CD1c-positive myeloid dendritic cell (primary cell): ENCODE data around the gene ST6GALNAC6.

Experiments used
- DNase-seq: peaks from one replicate; pipeline ENCODE4 v3.0.0-alpha.2; 2016; ENCODE audit errors: extremely low spot score

ST6GALNAC6 gene

GRCh38 chr9:127899128-127899943 lies at the start of gene ST6GALNAC6:
TSS of gene ST6GALNAC6 (minus strand) at chr9:127899603. CDS start at chr9:127897981, 1,622 bp downstream.
- DNase-seq: peak; percentile 84

GRCh38 chr9:127947841-127948710 lies 48.7 kb upstream of the ST6GALNAC6 start:
- DNase-seq: no peak

- DNase-seq: no peak
Measured at GRCh38 chr9:127946728-127947127, 47.3 kb upstream of the ST6GALNAC6 start.

- no peak for DNase-seq
Measured at GRCh38 chr9:127945942-127946341, 46.5 kb upstream of the ST6GALNAC6 start.

- no peak for DNase-seq
Measured at GRCh38 chr9:127945338-127945737, 45.9 kb upstream of the ST6GALNAC6 start.

GRCh38 chr9:127944586-127945218 lies 45.3 kb upstream of the ST6GALNAC6 start:
- no peak for DNase-seq

- peak; percentile 94 for DNase-seq
Measured at GRCh38 chr9:127943731-127944144, 44.3 kb upstream of the ST6GALNAC6 start.

- DNase-seq: no peak
Measured at GRCh38 chr9:127943011-127943662, 43.7 kb upstream of the ST6GALNAC6 start.

- DNase-seq: peak; percentile 60
Measured at GRCh38 chr9:127942216-127943010, 43.0 kb upstream of the ST6GALNAC6 start.

- no peak for DNase-seq
Measured at GRCh38 chr9:127941961-127942215, 42.5 kb upstream of the ST6GALNAC6 start.

- no peak for DNase-seq
Measured at GRCh38 chr9:127941062-127941960, 41.9 kb upstream of the ST6GALNAC6 start.

GRCh38 chr9:127940593-127940992 lies 41.2 kb upstream of the ST6GALNAC6 start:
- no peak for DNase-seq

- DNase-seq: no peak
Measured at GRCh38 chr9:127938298-127938690, 38.9 kb upstream of the ST6GALNAC6 start.

GRCh38 chr9:127937388-127938297 lies 38.2 kb upstream of the ST6GALNAC6 start, which contains the start of gene DPM2:
TSS of gene DPM2 (minus strand) at chr9:127937854. CDS start at chr9:127937820, 34 bp downstream.
- peak; percentile 89 for DNase-seq

- no peak for DNase-seq
Measured at GRCh38 chr9:127937056-127937387, 37.6 kb upstream of the ST6GALNAC6 start.

- no peak for DNase-seq
Measured at GRCh38 chr9:127936347-127936852, 37.0 kb upstream of the ST6GALNAC6 start.

GRCh38 chr9:127935765-127936221 lies 36.4 kb upstream of the ST6GALNAC6 start:
- no peak for DNase-seq

- DNase-seq: no peak
Measured at GRCh38 chr9:127934986-127935385, 35.6 kb upstream of the ST6GALNAC6 start.

- DNase-seq: no peak
Measured at GRCh38 chr9:127934248-127934647, 34.8 kb upstream of the ST6GALNAC6 start.
